Aorta (tissue), 5 donors: ENCODE results near the gene CCDC148. TPM values are rescaled to one million over a fixed set of nuclear protein-coding genes. Genes with fewer than 3 reads are reported as not detected.
A peak's percentile ranks its signal among the peaks of the same experiment; 100 is the strongest.

Source experiments
- ATAC-seq: fragments of 200-7000 bp; cut with Tn5 transposase; one replicate; pipeline ENCODE4 v1.9.1; 2022; ENCODE audit warnings: moderate library complexity; ENCODE audit not compliant: low FRiP score
- DNase-seq, 2 donors: peaks; one replicate each; pipeline ENCODE4 v3.0.0-alpha.2; 2020
- H3K27ac ChIP-seq, 2 donors: one replicate each; pipeline ENCODE4 v1.5.1; 2013; ENCODE audit warnings: low read length in 2 of 2, mild to moderate bottlenecking in 2 of 2, moderate library complexity in 2 of 2, control low read depth in 1 of 2, inconsistent platforms in 1 of 2, low read depth in 1 of 2
- H3K27me3 ChIP-seq, 2 donors: one replicate each; pipeline ENCODE4 v1.6.1; 2013; ENCODE audit warnings: control low read depth in 1 of 2, low read length in 1 of 2, mild to moderate bottlenecking in 1 of 2, moderate library complexity in 1 of 2; ENCODE audit not compliant: insufficient read depth in 2 of 2, control insufficient read depth in 1 of 2
- H3K36me3 ChIP-seq, 2 donors: one replicate each; pipeline ENCODE4 v1.6.1; 2013; ENCODE audit warnings: control low read depth in 1 of 2, low read length in 1 of 2, mild to moderate bottlenecking in 1 of 2; ENCODE audit not compliant: insufficient read depth in 2 of 2, control insufficient read depth in 1 of 2
- H3K4me1 ChIP-seq, 2 donors: one replicate each; pipeline ENCODE4 v1.6.1; 2013; ENCODE audit warnings: low read length in 2 of 2, control low read depth in 1 of 2, mild to moderate bottlenecking in 1 of 2, moderate library complexity in 1 of 2; ENCODE audit not compliant: insufficient read depth in 2 of 2, control insufficient read depth in 1 of 2
- H3K4me3 ChIP-seq, 2 donors: one replicate each; pipeline ENCODE4 v1.5.1; 2013; ENCODE audit warnings: low read length in 2 of 2, control low read depth in 1 of 2, mild to moderate bottlenecking in 1 of 2
- H3K9me3 ChIP-seq: one replicate; pipeline ENCODE4 v1.6.1; 2013; ENCODE audit warnings: mild to moderate bottlenecking, low read length; ENCODE audit not compliant: control insufficient read depth
- WGBS, 2 donors: extraction: QIAGEN DNeasy Blood & Tissue Kit; methylation state at CpG; one replicate each; pipeline ENCODE4 v1.1.7; 2013; 5-methylcytosine and 5-hydroxymethylcytosine counted together
- intact Hi-C, 2 donors: fragments of 100-400 bp; cut with DNase I; formaldehyde crosslinking; loops; one replicate each; pipeline versions ENCODE4 v1.14.2 to v1.15.0; 2022
- polyA plus RNA-seq, 2 donors: library from polyadenylated mRNA; stranded (reverse); fragments of 200-250 nt; gene quantifications; one replicate each; pipeline ENCODE4 v1.2.3, GENCODE V29; 2013
- total RNA-seq, 2 donors: library from RNA; stranded (reverse); fragmentation: NEBNext Ultra II Directional; extraction: Animal tissue kit (Norgen Biotek cat#: 25700); gene quantifications; one replicate each; pipeline ENCODE4 v1.2.1, GENCODE V29; 2021
- donor health status: healthy with polysubstance abuse.
- donor health status: Bipolar disorder and iron deficiency.
- donor health status: DM: no; HTN: no; CAD: no.
- donor health status: DM: no; HTN: no; CAD: no.
- donor health status: DM: yes; HTN: yes; CAD: no.

Gene CCDC148
- total and polyA plus RNA-seq, 4 donors: 0.41 to 1.6 (median 0.52) TPM; not detected in 1

- Histone ChIP-seq H3K27me3 (no peaks in the 10 kb centered on the region), H3K9me3 (no peaks in the 10 kb centered on the region), H3K27ac (no peak overlapping the region), H3K4me3 (no peak overlapping the region), H3K4me1 (peaks cover 2 to 3% of the 10 kb centered on the region in 2 donors), H3K36me3 (no peaks in the 10 kb centered on the region)
- intact Hi-C loops: no loop called here
- DNase-seq: no peak
- ATAC-seq: no peak
These were observed 30.9 kb upstream of the CCDC148 start for GRCh38 chr2:158487419-158487818.

- DNase-seq (no peak), ATAC-seq (no peak)
- intact Hi-C loops: no loop called here
- 8 to 13% methylated on average over 5 of the region's 5 CpGs for WGBS, 2 donors
- Histone ChIP-seq H3K36me3 (no peaks in the 10 kb centered on the region), H3K4me3 (no peak overlapping the region), H3K27ac (peak overlapping the region in 1 of 2 donors; percentile 43), H3K27me3 (no peaks in the 10 kb centered on the region), H3K4me1 (peaks cover 2 to 3% of the 10 kb centered on the region in 2 donors), H3K9me3 (no peaks in the 10 kb centered on the region)
These were observed 30.4 kb upstream of the CCDC148 start for GRCh38 chr2:158486970-158487325.

GRCh38 chr2:158486150-158486969 lies 29.8 kb upstream of the CCDC148 start:
- no peaks in the 10 kb centered on the region for H3K36me3 ChIP-seq
- H3K4me3 ChIP-seq: no peak overlapping the region
- 63 to 64% methylated on average over 3 of the region's 3 CpGs for WGBS, 2 donors
- intact Hi-C loops: no loop called here
- no peaks in the 10 kb centered on the region for H3K9me3 ChIP-seq
- H3K27me3 ChIP-seq: no peaks in the 10 kb centered on the region
- H3K4me1 ChIP-seq: peaks cover 2 to 3% of the 10 kb centered on the region in 2 donors
- DNase-seq (no peak), ATAC-seq (no peak)
- peak overlapping the region; percentile 6 to 43 for H3K27ac ChIP-seq

GRCh38 chr2:158484892-158485556 lies 28.5 kb upstream of the CCDC148 start:
- H3K27ac ChIP-seq: no peak overlapping the region
- 81 to 83% methylated on average over 8 of the region's 8 CpGs for WGBS, 2 donors
- peaks cover 2 to 3% of the 10 kb centered on the region in 2 donors for H3K4me1 ChIP-seq
- intact Hi-C loops: no loop called here
- ATAC-seq: no peak
- no peak overlapping the region for H3K4me3 ChIP-seq
- no peaks in the 10 kb centered on the region for H3K27me3 ChIP-seq
- no peak for DNase-seq
- no peaks in the 10 kb centered on the region for H3K36me3 ChIP-seq
- H3K9me3 ChIP-seq: no peaks in the 10 kb centered on the region

GRCh38 chr2:158482594-158482993 lies 26.0 kb upstream of the CCDC148 start:
- DNase-seq (no peak), ATAC-seq (no peak)
- Histone ChIP-seq H3K4me3 (no peak overlapping the region), H3K36me3 (no peaks in the 10 kb centered on the region), H3K27me3 (no peaks in the 10 kb centered on the region), H3K9me3 (no peaks in the 10 kb centered on the region), H3K4me1 (peaks cover 0 to 3% of the 10 kb centered on the region in 2 donors), H3K27ac (no peak overlapping the region)
- intact Hi-C loops: no loop called here

GRCh38 chr2:158481116-158481515 lies 24.6 kb upstream of the CCDC148 start:
- Histone ChIP-seq H3K4me3 (no peak overlapping the region), H3K27me3 (no peaks in the 10 kb centered on the region), H3K27ac (no peak overlapping the region), H3K36me3 (no peaks in the 10 kb centered on the region), H3K9me3 (no peaks in the 10 kb centered on the region), H3K4me1 (peaks cover 0 to 2% of the 10 kb centered on the region in 2 donors)
- ATAC-seq (no peak), DNase-seq (no peak)
- intact Hi-C loops: no loop called here
- WGBS, 2 donors: 96 to 100% methylated on average over 1 of the region's 1 CpG

GRCh38 chr2:158478816-158479215 lies 22.3 kb upstream of the CCDC148 start:
- Histone ChIP-seq H3K36me3 (no peaks in the 10 kb centered on the region), H3K9me3 (no peaks in the 10 kb centered on the region), H3K4me3 (no peak overlapping the region), H3K4me1 (peaks cover 0 to 2% of the 10 kb centered on the region in 2 donors), H3K27ac (no peak overlapping the region), H3K27me3 (no peaks in the 10 kb centered on the region)
- DNase-seq (no peak), ATAC-seq (no peak)
- intact Hi-C loops: no loop called here
- 3 to 7% methylated on average over 1 of the region's 1 CpG for WGBS, 2 donors

GRCh38 chr2:158478237-158478636 lies 21.7 kb upstream of the CCDC148 start:
- intact Hi-C loops: no loop called here
- Histone ChIP-seq H3K9me3 (no peaks in the 10 kb centered on the region), H3K27ac (no peak overlapping the region), H3K4me1 (peaks cover 0 to 2% of the 10 kb centered on the region in 2 donors), H3K36me3 (no peaks in the 10 kb centered on the region), H3K27me3 (no peaks in the 10 kb centered on the region), H3K4me3 (no peak overlapping the region)
- no peak for ATAC-seq
- WGBS, 2 donors: 17 to 25% methylated on average over 6 of the region's 6 CpGs
- DNase-seq: no peak

GRCh38 chr2:158477202-158477601 lies 20.6 kb upstream of the CCDC148 start:
- intact Hi-C loops: no loop called here
- Histone ChIP-seq H3K9me3 (no peaks in the 10 kb centered on the region), H3K27ac (no peak overlapping the region), H3K36me3 (no peaks in the 10 kb centered on the region), H3K4me1 (peaks cover 0 to 2% of the 10 kb centered on the region in 2 donors), H3K4me3 (no peak overlapping the region), H3K27me3 (no peaks in the 10 kb centered on the region)
- 67 to 70% methylated on average over 3 of the region's 3 CpGs for WGBS, 2 donors
- DNase-seq (no peak), ATAC-seq (no peak)
